CD4-positive, alpha-beta T cell treated with Interleukin-15 for 1 hour (primary cell): ENCODE data around the gene NAALADL2.

Experiments used
- DNase-seq: peaks from one replicate; pipeline ENCODE4 v3.0.0-alpha.2; 2020

The NAALADL2 gene

GRCh38 chr3:174859114-174859735, at the start of gene NAALADL2:
TSS of gene NAALADL2 (plus strand) at chr3:174859334.
- DNase-seq: no peak

DNA sequence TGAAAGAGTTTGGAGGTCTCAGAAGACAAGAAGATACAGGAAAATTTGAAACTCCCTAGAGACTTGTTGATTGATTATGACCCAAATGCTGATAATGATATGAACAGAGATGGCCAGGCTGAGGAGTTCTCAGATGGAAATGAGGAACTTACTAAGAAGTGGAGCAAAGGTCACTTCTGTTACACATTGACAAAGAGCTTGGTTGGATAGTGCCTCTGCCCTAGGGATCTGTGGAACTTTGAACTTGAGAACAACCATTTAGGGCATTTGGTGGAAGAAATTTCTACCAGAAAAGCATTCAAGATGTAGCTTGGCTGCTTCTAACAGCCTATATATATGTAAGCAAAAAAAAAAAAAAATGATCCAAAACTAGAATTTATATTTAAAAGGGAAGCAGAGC, 48.9 kb upstream of the NAALADL2 start:
- DNase-seq: no peak

GRCh38 chr3:174812172-174812862, 46.8 kb upstream of the NAALADL2 start:
- no peak for DNase-seq

GRCh38 chr3:174815750-174816149, 43.4 kb upstream of the NAALADL2 start:
- no peak for DNase-seq

DNA sequence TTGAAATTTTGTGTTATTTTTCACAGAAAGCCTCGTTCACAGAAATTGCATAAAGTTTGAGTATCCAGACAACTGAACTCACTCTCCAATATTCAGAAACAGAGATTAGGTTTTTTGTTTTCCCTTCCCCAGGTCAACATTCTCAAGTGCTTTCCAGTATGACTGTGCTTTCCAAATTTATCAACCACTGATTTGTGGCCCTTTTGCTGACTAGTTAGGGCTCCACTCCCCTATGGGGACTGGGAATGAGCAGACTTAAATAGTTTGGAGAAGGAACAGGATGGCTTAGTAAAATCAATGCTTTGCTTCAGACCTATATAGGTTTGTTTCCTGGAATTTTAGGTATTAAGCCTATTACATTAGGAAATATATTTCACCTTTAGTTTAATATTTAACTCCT, 38.2 kb upstream of the NAALADL2 start:
- DNase-seq: no peak

DNA sequence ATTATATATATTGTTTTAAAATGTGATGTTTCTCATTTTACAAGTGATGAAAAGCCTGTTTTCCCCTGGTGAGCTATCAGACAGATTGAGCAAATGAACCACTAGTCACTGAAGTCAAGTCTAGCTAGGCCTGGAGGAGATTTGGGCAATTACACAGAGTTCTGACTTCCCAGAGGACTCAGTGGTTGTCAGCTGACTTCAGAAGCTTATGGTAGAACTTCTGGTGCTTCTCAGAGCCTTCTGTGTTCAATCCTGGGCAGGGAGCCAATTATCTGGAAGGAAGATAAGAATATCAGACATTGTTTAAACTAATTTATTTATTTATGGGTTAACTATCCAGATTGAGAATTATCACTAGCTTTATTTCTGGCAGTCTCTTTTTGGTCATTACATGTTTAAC, 37.7 kb upstream of the NAALADL2 start:
- DNase-seq: no peak

- DNase-seq: no peak
Measured at GRCh38 chr3:174822320-174822719, 36.8 kb upstream of the NAALADL2 start.

DNA sequence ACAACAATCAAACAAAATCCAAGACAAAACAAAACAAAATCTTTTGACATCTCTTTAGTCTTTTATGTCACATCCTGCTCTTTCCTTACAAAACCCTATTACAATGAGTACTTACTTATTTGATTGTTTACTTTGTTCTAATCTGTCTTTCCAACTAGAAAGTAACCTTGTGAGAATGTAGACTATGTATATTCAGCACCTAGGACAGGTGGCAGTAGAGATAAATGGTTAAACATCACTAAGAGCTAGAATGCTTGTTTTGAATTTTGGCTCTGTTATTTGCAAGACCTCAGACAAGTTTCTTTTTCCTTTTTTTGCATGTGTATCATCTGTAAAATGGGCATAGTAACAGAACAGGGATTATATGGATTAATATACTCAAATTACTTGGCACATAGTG, 33.1 kb upstream of the NAALADL2 start:
- DNase-seq: no peak

DNA sequence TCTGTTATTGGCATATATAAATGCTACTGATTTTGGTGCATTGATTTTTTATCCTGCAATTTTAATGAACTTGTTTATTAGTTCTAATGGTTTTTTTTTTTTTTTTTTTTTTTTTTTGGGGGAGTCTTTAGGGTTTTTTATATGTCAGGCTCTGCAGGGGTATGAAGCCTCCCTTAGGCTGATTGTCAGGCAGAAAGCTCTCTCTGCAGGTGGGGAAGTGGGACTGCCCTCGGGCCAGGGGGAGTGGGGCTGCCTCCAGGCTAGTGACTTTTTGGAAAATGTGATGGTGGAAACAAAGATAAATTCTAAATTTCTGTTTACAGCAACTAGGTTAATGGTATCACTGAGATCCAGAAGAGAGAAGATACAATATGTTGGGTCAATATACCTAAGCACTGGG, 14.4 kb upstream of the NAALADL2 start:
- DNase-seq: no peak

DNA sequence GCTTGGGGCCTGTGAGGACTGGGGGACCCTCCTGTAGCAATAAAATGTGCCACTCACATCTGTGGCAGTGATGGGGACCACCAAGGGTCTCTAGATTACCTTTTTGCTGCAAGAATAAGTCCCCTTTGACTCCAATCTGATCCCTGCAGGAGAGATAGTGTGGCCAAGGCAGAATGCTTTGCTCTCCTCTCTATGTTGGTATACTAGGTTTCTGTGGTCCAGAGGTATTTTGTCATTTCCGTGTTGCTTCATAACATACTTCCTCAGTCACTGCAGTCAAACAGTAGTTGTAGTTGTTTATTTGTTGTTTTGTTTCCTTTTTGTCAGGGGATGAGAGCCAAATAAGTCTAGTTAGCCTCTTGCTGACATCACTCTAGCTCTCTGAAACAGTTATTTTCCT, 13.1 kb upstream of the NAALADL2 start:
- DNase-seq: no peak

GRCh38 chr3:174854987-174855386, 4.1 kb upstream of the NAALADL2 start:
- no peak for DNase-seq

GRCh38 chr3:174857301-174857700, 1.8 kb upstream of the NAALADL2 start:
- DNase-seq: no peak

DNA sequence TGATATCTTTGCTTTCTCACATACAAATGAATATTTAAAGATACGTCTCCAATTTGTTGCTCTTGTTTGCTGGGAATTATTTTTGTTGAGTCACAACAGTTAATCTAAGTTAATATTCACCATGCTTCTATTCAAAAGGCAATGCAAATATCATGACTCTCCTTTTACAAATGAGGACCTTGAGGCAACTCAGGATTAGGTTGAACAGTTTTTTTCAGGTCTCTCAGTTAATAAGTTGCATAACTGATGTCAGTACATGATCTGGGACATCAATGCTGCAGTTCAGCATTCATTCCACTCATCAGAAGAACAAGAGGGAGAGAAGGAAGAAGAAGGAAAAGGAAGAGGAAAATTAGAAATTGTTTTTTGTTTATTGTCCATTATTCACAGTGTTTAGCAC, 781 bp upstream of the NAALADL2 start:
- no peak for DNase-seq

DNA sequence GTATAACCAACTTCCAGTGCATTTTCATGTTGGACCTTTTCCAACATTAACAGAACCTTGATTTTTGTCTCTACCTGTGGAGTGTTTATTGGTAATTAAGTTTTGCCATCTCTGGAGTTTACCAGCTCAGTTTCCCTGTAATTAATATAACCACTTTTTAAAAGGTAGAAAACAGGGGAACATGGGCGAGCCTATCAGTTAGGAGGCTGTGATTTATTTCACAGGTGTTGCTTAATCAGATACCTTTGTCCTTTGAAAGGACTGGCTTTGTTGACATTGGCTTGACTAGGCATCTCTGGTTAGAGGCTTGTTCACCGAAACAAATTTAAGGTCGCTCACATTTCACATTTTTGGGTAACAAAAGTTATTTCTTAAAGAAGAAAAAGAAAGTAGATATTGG, 622 bp downstream of the NAALADL2 start:
- DNase-seq: no peak

GRCh38 chr3:174862101-174862500, 3.0 kb downstream of the NAALADL2 start:
- no peak for DNase-seq

DNA sequence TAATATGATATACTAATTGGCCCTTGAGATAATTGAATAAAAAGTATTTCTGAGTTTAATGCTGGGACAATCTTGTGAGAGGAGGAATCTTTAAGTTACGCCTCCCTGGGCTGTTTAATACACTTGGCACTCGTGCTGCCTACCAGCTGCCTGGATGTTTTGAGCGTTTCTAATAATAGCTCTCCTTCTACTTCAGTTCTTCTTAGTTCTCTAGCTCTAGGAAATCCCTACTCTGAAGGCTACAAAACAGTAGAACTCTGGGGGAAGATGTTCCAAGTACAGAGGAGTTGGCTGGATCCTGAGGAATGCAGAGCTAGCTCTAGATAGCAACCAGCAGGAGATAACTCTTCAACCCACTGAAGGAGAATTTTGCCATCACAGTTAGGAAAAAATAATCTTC, 3.5 kb downstream of the NAALADL2 start:
- DNase-seq: no peak

DNA sequence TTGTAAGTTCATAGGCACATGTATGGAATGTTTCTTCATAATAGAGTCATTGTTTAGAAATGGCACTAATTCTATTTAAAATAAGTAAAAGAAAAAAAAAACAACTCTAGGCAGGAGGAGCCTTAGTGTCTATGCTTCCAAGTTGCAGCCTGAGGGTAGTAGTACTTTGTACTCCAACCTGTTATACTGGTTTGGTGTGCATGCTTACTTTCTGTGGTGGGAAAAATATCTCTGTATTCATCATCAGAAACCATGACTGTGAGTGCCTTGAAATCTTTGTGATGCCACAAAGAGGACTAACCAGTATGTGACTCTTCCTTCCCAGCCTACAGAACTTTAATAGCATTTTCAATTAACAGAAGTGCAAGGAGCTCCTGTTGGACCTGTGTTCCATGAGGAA, 4.4 kb downstream of the NAALADL2 start:
- no peak for DNase-seq

GRCh38 chr3:174869448-174869847, 10.3 kb downstream of the NAALADL2 start:
- DNase-seq: no peak

DNA sequence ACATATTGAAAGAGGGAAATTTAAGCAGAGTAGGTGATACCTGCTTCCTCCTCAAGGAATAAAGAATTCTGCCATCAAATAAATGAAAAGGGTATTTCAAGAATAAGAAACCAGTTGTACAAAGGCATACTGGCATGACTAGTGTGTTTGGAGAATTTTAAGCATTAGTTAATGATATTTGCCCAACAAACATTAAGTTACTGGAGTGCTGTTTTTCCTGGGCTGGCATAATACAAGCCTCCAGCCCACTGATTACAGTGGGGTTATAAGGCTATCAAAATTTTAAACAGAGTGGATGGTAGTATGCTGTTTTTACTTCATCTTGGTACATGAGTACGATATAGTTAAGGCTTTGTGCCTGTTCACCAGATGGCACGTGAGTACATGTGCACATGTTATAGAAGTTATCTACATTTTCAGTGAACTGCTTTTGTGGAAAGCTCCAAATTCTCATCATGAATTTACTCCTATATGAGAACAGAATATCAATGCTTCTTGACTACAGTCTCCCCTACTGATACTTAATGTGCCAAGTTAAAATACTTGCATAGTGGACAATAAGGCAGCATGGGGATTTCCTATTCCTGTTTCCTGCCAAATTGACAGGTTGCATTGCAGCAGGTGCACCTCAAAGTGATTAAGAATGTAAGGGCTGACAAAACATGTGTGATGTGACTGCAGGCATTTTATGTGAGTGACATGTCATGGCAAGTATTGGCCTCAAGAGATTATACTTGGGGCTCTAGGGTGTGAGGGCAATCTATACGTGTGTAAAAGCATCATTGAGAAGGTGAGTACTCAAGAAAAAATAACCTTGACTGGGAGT, 14.9 kb downstream of the NAALADL2 start:
- DNase-seq: no peak

GRCh38 chr3:174882789-174883188, 23.7 kb downstream of the NAALADL2 start:
- no peak for DNase-seq

DNA sequence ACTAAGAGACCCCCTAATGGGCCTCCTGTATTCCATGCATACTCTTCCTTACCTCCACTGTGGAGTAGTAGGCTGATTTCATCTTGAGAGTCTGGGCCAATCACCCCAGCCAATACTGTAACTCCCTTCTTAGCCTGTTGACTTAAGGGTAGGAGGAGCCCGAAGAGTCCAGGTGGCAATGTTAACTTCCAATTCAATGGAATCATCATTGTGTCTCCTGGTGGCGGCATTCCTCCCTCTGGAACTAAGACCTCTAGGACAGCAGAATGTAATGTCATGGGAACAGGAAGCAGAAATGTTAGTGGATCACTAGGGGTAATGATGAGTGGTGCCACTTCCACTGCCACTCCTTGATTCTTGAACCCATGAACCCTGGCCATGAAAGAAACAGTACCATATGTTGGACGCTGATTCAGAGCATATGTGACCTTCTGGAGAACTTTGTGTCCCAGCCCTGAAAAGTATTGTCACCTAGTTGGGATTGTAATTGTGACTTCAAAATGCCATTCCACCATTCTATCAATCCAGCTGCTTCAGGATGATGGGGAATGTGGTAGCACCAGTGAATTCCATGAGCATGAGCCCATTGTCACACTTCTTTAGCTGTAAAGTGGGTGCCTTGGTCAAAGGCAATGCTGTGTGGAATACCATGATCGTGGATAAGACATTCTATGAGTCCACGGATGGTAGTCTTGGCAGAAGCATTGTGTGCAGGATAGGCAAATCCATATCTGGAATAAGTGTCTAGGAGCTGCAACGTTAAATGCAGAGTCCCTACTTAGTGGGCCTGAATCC, 24.9 kb downstream of the NAALADL2 start:
- no peak for DNase-seq

- DNase-seq: no peak
Measured at GRCh38 chr3:174884776-174885568, 25.8 kb downstream of the NAALADL2 start.
